WTC11 (cell line): ENCODE results near the gene THEM5. TPM values are rescaled to one million over a fixed set of nuclear protein-coding genes. Genes with fewer than 3 reads are reported as not detected.

Experiments used
- ATAC-seq: fragments of 200-7000 bp; cut with Tn5 transposase; 2 replicates; pipeline ENCODE4 v1.10.0; 2021; ENCODE audit warnings: mild to moderate bottlenecking, moderate library complexity
- CTCF ChIA-PET: fragments of 300-600 bp; sonication (Branson Sonifier 250); formaldehyde crosslinking; loops from one replicate; lab custom pipeline; 2021; ENCODE audit warnings: antibody characterized with exemption; lab: Charles Lee
- POLR2A ChIA-PET: fragments of 350-600 bp; sonication (Branson Sonifier 250); formaldehyde crosslinking; loops from one replicate; lab custom pipeline; 2021; ENCODE audit warnings: antibody characterized with exemption; lab: Charles Lee
- DNase-seq: peaks from one replicate; pipeline ENCODE4 v3.0.0; 2021; ENCODE audit warnings: low spot score
- H3K27ac Mint-ChIP-seq: 2 replicates; pipeline ENCODE4 v1.8.0; 2021; ENCODE audit warnings: mixed read lengths
- H3K27me3 Mint-ChIP-seq: 2 replicates; pipeline ENCODE4 v1.8.0; 2021; ENCODE audit warnings: low read depth, mild to moderate bottlenecking, moderate library complexity, mixed read lengths
- H3K36me3 Mint-ChIP-seq: 2 replicates; pipeline ENCODE4 v1.8.0; 2021; ENCODE audit warnings: mixed read lengths
- H3K4me1 Mint-ChIP-seq: 2 replicates; pipeline ENCODE4 v1.8.0; 2022; ENCODE audit warnings: mixed read lengths
- H3K4me3 Mint-ChIP-seq: 2 replicates; pipeline ENCODE4 v1.8.0; 2021; ENCODE audit warnings: mild to moderate bottlenecking, moderate library complexity, mixed read lengths
- H3K9me3 Mint-ChIP-seq: 2 replicates; pipeline ENCODE4 v1.8.0; 2021; ENCODE audit warnings: mixed read lengths
- CREB1 ChIP-seq: sonication (generic); formaldehyde crosslinking; IDR thresholded peaks from 2 replicates; pipeline ENCODE4 v1.8.0; 2023; ENCODE audit warnings: mild to moderate bottlenecking, missing genetic modification reagents
- HMGA2 ChIP-seq: fragments of 250-450 bp; sonication (Bioruptor Pico); IDR thresholded peaks from 2 replicates; pipeline ENCODE4 v1.4.0; 2021; ENCODE audit warnings: mild to moderate bottlenecking, moderate library complexity
- NFE2L1 ChIP-seq: sonication (generic); formaldehyde crosslinking; IDR thresholded peaks from 2 replicates; pipeline ENCODE4 v1.8.1; 2023; ENCODE audit warnings: missing genetic modification reagents
- NFYB ChIP-seq: sonication (generic); formaldehyde crosslinking; conservative IDR thresholded peaks from 2 replicates; pipeline ENCODE4 v1.8.0; 2022; ENCODE audit warnings: low read depth, missing genetic modification reagents
- NR3C1 ChIP-seq: sonication (generic); formaldehyde crosslinking; conservative IDR thresholded peaks from 2 replicates; pipeline ENCODE4 v1.8.1; 2023; ENCODE audit warnings: low read depth, mild to moderate bottlenecking, missing genetic modification reagents
- RORB ChIP-seq: fragments of 250-450 bp; sonication (Bioruptor Pico); IDR thresholded peaks from 2 replicates; pipeline ENCODE4 v1.9.0; 2021; ENCODE audit warnings: mild to moderate bottlenecking
- total RNA-seq: library from RNA; stranded (reverse); gene quantifications from 3 replicates; pipeline ENCODE4 v1.2.3, GENCODE V29; 2021
- TF ChIP-seq, protein P1 (sequence below): sonication (generic); formaldehyde crosslinking; IDR thresholded peaks from 2 replicates; pipeline ENCODE4 v1.8.0; 2023; ENCODE audit warnings: mild to moderate bottlenecking, missing genetic modification reagents
- TF ChIP-seq, protein P2 (sequence below): fragments of 250-450 bp; sonication (Bioruptor Pico); conservative IDR thresholded peaks from 2 replicates; pipeline ENCODE4 v1.9.0; 2021; ENCODE audit warnings: mild to moderate bottlenecking
- TF ChIP-seq, protein P3 (sequence below): sonication (generic); formaldehyde crosslinking; IDR thresholded peaks from 2 replicates; pipeline ENCODE4 v1.8.0; 2022; ENCODE audit warnings: mild to moderate bottlenecking, missing genetic modification reagents
- TF ChIP-seq, protein P4 (sequence below): sonication (generic); formaldehyde crosslinking; IDR thresholded peaks from 2 replicates; pipeline ENCODE4 v1.8.0; 2023; ENCODE audit warnings: missing genetic modification reagents, mild to moderate bottlenecking, borderline replicate concordance

THEM5 gene
- total RNA-seq, 1 experiment from 2014 or later, result not detected

DNA sequence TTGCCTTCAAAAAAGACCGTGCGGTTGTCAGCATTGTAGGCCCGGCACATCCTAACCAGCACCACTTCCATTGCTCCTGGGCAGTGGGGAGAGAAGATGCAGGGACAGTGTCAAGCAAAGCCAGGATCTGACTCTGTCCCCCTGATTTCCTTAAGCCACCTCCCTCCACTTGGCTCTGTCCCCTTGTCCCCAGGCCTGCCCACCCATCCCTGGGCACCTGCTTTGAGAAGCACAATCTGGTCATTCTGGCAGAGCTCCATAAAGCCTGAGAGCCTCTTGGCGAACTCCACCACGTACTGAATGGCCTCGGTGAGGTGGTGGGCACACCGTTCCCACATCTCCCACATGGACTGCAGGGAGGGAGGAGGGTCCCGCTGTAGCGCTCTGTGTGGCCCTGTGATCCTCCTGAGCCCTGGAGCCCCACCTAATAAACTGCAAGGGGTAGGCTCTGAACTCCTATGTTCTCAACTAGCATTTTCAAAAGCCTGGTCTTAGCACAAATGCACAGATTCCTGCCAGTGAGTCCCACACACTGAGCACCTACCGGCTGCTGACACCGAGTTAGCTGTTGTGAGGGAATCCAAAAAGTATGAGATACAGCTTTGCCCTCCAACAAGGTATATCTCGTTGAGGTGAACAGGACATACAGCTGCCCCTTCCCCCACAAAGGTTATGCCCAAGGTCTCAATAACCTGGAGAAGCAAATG is 40.1 kb downstream of the THEM5 start (continued):
- TF ChIP-seq, protein P1, sequence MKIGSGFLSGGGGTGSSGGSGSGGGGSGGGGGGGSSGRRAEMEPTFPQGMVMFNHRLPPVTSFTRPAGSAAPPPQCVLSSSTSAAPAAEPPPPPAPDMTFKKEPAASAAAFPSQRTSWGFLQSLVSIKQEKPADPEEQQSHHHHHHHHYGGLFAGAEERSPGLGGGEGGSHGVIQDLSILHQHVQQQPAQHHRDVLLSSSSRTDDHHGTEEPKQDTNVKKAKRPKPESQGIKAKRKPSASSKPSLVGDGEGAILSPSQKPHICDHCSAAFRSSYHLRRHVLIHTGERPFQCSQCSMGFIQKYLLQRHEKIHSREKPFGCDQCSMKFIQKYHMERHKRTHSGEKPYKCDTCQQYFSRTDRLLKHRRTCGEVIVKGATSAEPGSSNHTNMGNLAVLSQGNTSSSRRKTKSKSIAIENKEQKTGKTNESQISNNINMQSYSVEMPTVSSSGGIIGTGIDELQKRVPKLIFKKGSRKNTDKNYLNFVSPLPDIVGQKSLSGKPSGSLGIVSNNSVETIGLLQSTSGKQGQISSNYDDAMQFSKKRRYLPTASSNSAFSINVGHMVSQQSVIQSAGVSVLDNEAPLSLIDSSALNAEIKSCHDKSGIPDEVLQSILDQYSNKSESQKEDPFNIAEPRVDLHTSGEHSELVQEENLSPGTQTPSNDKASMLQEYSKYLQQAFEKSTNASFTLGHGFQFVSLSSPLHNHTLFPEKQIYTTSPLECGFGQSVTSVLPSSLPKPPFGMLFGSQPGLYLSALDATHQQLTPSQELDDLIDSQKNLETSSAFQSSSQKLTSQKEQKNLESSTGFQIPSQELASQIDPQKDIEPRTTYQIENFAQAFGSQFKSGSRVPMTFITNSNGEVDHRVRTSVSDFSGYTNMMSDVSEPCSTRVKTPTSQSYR (CRISPR knock-in tag), result no peak
- TF ChIP-seq NFYB (CRISPR knock-in tag) (no peak), HMGA2 (CRISPR knock-in tag) (no peak)
- TF ChIP-seq, protein P2, sequence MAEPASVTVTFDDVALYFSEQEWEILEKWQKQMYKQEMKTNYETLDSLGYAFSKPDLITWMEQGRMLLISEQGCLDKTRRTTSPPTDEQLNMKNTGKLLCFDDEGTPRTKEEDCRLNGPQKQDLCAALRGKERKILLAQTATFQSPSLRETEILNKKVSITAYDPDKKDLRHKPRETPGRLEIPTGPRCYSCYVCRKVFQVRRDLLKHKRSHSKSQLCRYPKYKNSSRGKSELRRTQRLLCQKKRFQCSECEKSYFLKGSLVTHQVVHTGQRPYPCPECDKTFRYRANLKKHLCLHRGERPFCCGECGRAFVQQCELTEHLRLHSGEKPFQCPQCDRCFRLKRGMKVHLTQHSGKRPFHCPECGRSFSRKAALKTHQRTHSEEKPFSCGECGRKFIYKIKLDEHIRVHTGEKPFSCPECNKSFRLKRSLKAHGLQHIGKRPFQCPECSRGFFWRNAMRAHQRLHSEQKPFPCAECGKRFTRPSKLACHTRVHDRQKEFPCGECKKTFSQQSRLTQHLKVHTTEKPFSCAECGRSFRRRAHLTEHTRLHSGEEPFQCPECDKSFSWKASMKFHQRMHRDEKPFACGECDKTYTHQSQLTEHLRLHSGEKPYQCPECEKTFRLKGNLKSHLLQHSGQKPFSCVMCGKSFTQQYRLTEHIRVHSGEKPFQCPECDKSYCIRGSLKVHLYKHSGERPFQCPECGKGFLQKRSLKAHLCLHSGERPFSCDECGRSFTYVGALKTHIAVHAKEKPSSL (CRISPR knock-in tag), result no peak
- TF ChIP-seq, protein P3, sequence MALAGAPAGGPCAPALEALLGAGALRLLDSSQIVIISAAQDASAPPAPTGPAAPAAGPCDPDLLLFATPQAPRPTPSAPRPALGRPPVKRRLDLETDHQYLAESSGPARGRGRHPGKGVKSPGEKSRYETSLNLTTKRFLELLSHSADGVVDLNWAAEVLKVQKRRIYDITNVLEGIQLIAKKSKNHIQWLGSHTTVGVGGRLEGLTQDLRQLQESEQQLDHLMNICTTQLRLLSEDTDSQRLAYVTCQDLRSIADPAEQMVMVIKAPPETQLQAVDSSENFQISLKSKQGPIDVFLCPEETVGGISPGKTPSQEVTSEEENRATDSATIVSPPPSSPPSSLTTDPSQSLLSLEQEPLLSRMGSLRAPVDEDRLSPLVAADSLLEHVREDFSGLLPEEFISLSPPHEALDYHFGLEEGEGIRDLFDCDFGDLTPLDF, result no peak

DNA sequence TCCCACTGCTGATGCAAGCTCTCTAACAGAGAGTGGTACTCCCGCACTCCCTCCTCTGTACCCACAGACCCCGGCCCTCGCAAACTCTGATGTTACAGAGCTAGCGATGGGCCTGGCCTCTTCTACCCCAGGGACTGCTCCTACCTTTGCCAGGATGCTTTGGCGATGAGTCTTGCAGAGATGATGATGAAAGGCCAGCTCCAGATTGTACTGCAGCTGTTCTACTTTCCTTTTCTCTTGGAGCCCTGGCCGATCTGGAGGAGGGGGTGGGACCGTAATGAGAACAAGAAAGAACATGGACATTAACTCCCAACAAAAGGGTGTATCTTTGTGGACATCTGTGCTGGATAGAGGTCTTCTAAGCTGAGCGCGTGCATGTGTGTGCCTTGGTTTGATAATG is 42.3 kb downstream of the THEM5 start:
- H3K27me3 Mint-ChIP-seq, result no peaks in the 10 kb centered on the region; the same call in 1 of the 2 replicates
- H3K4me1 Mint-ChIP-seq, result peaks cover 14% of the 10 kb centered on the region
- TF ChIP-seq RORB (CRISPR knock-in tag) (no peak), NFE2L1 (CRISPR knock-in tag) (no peak)
- TF ChIP-seq, protein P4, sequence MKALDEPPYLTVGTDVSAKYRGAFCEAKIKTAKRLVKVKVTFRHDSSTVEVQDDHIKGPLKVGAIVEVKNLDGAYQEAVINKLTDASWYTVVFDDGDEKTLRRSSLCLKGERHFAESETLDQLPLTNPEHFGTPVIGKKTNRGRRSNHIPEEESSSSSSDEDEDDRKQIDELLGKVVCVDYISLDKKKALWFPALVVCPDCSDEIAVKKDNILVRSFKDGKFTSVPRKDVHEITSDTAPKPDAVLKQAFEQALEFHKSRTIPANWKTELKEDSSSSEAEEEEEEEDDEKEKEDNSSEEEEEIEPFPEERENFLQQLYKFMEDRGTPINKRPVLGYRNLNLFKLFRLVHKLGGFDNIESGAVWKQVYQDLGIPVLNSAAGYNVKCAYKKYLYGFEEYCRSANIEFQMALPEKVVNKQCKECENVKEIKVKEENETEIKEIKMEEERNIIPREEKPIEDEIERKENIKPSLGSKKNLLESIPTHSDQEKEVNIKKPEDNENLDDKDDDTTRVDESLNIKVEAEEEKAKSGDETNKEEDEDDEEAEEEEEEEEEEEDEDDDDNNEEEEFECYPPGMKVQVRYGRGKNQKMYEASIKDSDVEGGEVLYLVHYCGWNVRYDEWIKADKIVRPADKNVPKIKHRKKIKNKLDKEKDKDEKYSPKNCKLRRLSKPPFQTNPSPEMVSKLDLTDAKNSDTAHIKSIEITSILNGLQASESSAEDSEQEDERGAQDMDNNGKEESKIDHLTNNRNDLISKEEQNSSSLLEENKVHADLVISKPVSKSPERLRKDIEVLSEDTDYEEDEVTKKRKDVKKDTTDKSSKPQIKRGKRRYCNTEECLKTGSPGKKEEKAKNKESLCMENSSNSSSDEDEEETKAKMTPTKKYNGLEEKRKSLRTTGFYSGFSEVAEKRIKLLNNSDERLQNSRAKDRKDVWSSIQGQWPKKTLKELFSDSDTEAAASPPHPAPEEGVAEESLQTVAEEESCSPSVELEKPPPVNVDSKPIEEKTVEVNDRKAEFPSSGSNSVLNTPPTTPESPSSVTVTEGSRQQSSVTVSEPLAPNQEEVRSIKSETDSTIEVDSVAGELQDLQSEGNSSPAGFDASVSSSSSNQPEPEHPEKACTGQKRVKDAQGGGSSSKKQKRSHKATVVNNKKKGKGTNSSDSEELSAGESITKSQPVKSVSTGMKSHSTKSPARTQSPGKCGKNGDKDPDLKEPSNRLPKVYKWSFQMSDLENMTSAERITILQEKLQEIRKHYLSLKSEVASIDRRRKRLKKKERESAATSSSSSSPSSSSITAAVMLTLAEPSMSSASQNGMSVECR (CRISPR knock-in tag), result no peak
- H3K36me3 Mint-ChIP-seq, result no peaks in the 10 kb centered on the region
- no peak for ATAC-seq
- H3K4me3 Mint-ChIP-seq, result no peak overlapping the region
- CTCF ChIA-PET, result interaction anchor here (0.9 to 1.1 kb wide), 3 partner anchors 10 to 191 kb away, joined by 3 to 4 read pairs (median 4); no protein-coding TSS in a partner anchor
- H3K27ac Mint-ChIP-seq, result no peak overlapping the region
- no peaks in the 10 kb centered on the region for H3K9me3 Mint-ChIP-seq
- no peak for DNase-seq
- POLR2A ChIA-PET, result no interaction called here

DNA sequence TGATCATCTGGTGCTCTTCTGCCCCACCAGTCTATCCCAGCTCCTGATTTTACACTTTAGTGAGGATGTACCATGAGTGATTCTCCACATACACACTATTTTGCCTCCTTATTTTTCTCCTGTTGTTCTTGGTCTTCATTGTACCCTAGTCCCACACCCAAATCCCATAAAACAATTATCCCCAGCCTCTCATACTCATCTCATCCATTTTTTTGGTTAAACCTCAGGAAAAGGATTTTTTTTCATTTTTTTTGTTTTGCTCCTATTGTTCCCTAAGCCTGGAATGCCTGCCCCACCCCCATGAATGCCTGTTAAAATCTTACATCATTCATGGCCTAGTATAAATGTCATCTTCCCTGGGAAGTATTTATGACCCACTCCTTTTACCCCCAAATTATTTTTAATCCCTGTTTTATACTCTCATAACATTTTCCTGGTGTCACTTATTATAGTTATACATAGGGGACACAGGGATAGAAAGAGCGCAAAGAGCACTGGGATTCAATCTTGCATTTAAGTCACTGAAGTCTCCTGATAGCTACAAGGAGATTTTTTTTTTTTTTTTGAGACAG is 43.4 kb downstream of the THEM5 start:
- TF ChIP-seq NR3C1 (no peak), CREB1 (CRISPR knock-in tag) (no peak)
- TF ChIP-seq, all 79 proteins: peak for 0
- ChIA-PET CTCF (interaction anchor here (1.1 kb wide), 2 partner anchors 9 to 93 kb away, joined by 3 to 4 read pairs; partner anchors contain the start of gene CELF3), POLR2A (no interaction called here)
- peaks cover 14% of the 10 kb centered on the region for H3K4me1 Mint-ChIP-seq
- H3K4me3 Mint-ChIP-seq, result no peak overlapping the region
- no peaks in the 10 kb centered on the region for H3K9me3 Mint-ChIP-seq
- ATAC-seq, result no peak
- no peak for DNase-seq
- H3K27me3 Mint-ChIP-seq, result no peaks in the 10 kb centered on the region; the same call in 1 of the 2 replicates
- H3K36me3 Mint-ChIP-seq, result no peaks in the 10 kb centered on the region
- H3K27ac Mint-ChIP-seq, result peak overlapping the region; percentile 55
